ENCODE data around the gene TMEM186.
"Not testable (repeated sequence)": the region's sequence is repeated elsewhere in the genome, so short reads cannot be mapped to it uniquely, and the experiment has no call there.

GRCh38 chr16:8786316-8786715, 11.1 kb downstream of the TMEM186 start:
- not testable (repeated sequence) for TF ChIP-seq CTCF (conservative IDR thresholded peaks at IDR 0.05; ENCODE audit: low read depth, low read length); POLR2A (IDR thresholded peaks at IDR 0.05; ENCODE audit: low read depth, low read length); MAZ (IDR thresholded peaks at IDR 0.05; ENCODE audit: borderline replicate concordance, low read depth, low read length); RAD21 (IDR thresholded peaks at IDR 0.05; ENCODE audit: low read length); USF2 (IDR thresholded peaks at IDR 0.05; ENCODE audit: low read depth, low read length); SMC3 (IDR thresholded peaks at IDR 0.05; ENCODE audit: low read depth, low read length); RFX5 (IDR thresholded peaks at IDR 0.05; ENCODE audit: low read depth, low read length); BHLHE40 (IDR thresholded peaks at IDR 0.05; ENCODE audit: low read depth, low read length); MAFK (IDR thresholded peaks at IDR 0.05; ENCODE audit: low read depth, low read length); NFE2L2 (IDR thresholded peaks at IDR 0.05; ENCODE audit: low read depth, low read length)
